Trophoblast cell (in vitro differentiated cells and primary cell): Measurements from ENCODE around the gene BRAF.

Experiments used
- DNase-seq, 2 donors: peaks; one replicate each; pipeline ENCODE4 v3.0.0-alpha.2; 2016
- H2AFZ ChIP-seq: 2 replicates; pipeline ENCODE4 v1.6.1; 2013; ENCODE audit warnings: low read length, moderate library complexity, mild to moderate bottlenecking; ENCODE audit not compliant: insufficient read depth, poor library complexity
- H2AK5ac ChIP-seq: 2 replicates; pipeline ENCODE4 v1.6.1; 2013; ENCODE audit warnings: mild to moderate bottlenecking, low read length
- H2BK120ac ChIP-seq: 2 replicates; pipeline ENCODE4 v1.6.1; 2013; ENCODE audit warnings: low read length, mild to moderate bottlenecking, moderate library complexity; ENCODE audit not compliant: insufficient read depth, poor library complexity
- H2BK12ac ChIP-seq: 2 replicates; pipeline ENCODE4 v1.6.1; 2013; ENCODE audit warnings: mild to moderate bottlenecking, low read length, moderate library complexity
- H2BK5ac ChIP-seq: 2 replicates; pipeline ENCODE4 v1.6.1; 2013; ENCODE audit warnings: low read length, low read depth, moderate library complexity, mild to moderate bottlenecking; ENCODE audit not compliant: poor library complexity
- H3K14ac ChIP-seq: 2 replicates; pipeline ENCODE4 v1.6.1; 2013; ENCODE audit warnings: mild to moderate bottlenecking, low read length
- H3K18ac ChIP-seq: 2 replicates; pipeline ENCODE4 v1.6.1; 2013; ENCODE audit warnings: mild to moderate bottlenecking, low read length
- H3K23ac ChIP-seq: 2 replicates; pipeline ENCODE4 v1.6.1; 2013; ENCODE audit warnings: low read length
- H3K27ac ChIP-seq: 2 replicates; pipeline ENCODE4 v1.5.1; 2013; ENCODE audit warnings: low read depth, mild to moderate bottlenecking, inconsistent platforms, low read length, moderate library complexity
- H3K27me3 ChIP-seq: 2 replicates; pipeline ENCODE4 v1.6.1; 2013; ENCODE audit warnings: inconsistent platforms, mild to moderate bottlenecking, low read length, moderate library complexity; ENCODE audit not compliant: insufficient read depth
- H3K36me3 ChIP-seq, 2 experiments: 1 replicate in 1 of 2; 2 replicates in 1 of 2; pipeline ENCODE4 v1.6.1; 2013; ENCODE audit warnings: low read length in 2 of 2, mild to moderate bottlenecking in 2 of 2, moderate library complexity in 1 of 2; ENCODE audit not compliant: insufficient read depth in 2 of 2, control insufficient read depth in 1 of 2
- H3K4ac ChIP-seq: 2 replicates; pipeline ENCODE4 v1.6.1; 2013; ENCODE audit warnings: low read depth, mild to moderate bottlenecking, low read length, moderate library complexity
- H3K4me1 ChIP-seq, 2 experiments: 1 replicate in 1 of 2; 2 replicates in 1 of 2; pipeline ENCODE4 v1.6.1; 2013; ENCODE audit warnings: low read length in 2 of 2, mild to moderate bottlenecking in 2 of 2, moderate library complexity in 1 of 2; ENCODE audit not compliant: insufficient read depth in 2 of 2, control insufficient read depth in 1 of 2
- H3K4me2 ChIP-seq: 2 replicates; pipeline ENCODE4 v1.6.1; 2013; ENCODE audit warnings: inconsistent platforms, mild to moderate bottlenecking, low read length, moderate library complexity
- H3K4me3 ChIP-seq: 2 replicates; pipeline ENCODE4 v1.5.1; 2013; ENCODE audit warnings: mild to moderate bottlenecking, low read depth, low read length, inconsistent platforms
- H3K79me1 ChIP-seq: one replicate; pipeline ENCODE4 v1.6.1; 2013; ENCODE audit warnings: low read length
- H3K79me2 ChIP-seq: 2 replicates; pipeline ENCODE4 v1.6.1; 2013; ENCODE audit warnings: low read length, mild to moderate bottlenecking; ENCODE audit not compliant: control insufficient read depth, insufficient read depth, poor library complexity
- H3K9ac ChIP-seq: 2 replicates; pipeline ENCODE4 v1.6.1; 2013; ENCODE audit warnings: mild to moderate bottlenecking, low read length
- H3K9me3 ChIP-seq: 2 replicates; pipeline ENCODE4 v1.6.1; 2013; ENCODE audit warnings: low read depth, mild to moderate bottlenecking, control low read depth, inconsistent platforms, low read length; ENCODE audit not compliant: insufficient read depth
- H4K12ac ChIP-seq: 2 replicates; pipeline ENCODE4 v1.6.1; 2013; ENCODE audit warnings: low read depth, mild to moderate bottlenecking, low read length, moderate library complexity
- H4K8ac ChIP-seq: 2 replicates; pipeline ENCODE4 v1.6.1; 2013; ENCODE audit warnings: low read depth, mild to moderate bottlenecking, low read length, moderate library complexity
- H4K91ac ChIP-seq: one replicate; pipeline ENCODE4 v1.6.1; 2013; ENCODE audit warnings: low read depth, mild to moderate bottlenecking, low read length, moderate library complexity
- WGBS: extraction: QIAGEN DNeasy Blood & Tissue Kit; methylation state at CpG from one replicate; pipeline ENCODE4 v1.1.7; 2013; ENCODE audit warnings: missing lambda C conversion rate; ENCODE audit not compliant: insufficient read length, insufficient coverage; ENCODE audit errors: extremely low coverage; 5-methylcytosine and 5-hydroxymethylcytosine counted together

BRAF gene

DNA sequence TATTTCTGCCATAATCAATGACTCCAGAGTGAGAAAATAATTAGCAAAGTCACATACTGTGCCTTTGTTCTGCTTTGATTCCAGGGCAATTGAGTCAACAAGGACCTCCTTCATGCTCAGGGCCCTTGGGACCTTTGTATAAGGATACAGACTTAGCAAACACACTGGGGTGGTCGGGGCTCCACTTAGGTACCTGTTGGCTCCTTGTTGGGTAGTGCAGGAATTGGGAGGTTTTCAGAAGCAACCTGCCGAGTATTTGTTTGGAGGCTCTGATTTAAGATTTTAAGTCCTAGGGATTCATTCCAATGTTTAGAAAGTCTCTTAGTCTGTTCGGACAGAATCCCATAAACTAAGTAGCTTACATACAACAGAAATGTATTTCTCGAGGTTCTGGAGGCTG, 249.0 kb downstream of the BRAF start:
- Histone ChIP-seq H3K14ac (no peak overlapping the region), H3K36me3 (peaks cover 4 to 9% of the 10 kb centered on the region in 2 experiments), H2BK12ac (no peak overlapping the region), H3K79me2 (peaks cover 4% of the 10 kb centered on the region), H3K27ac (no peak overlapping the region), H3K23ac (no peak overlapping the region), H2BK120ac (no peak overlapping the region), H3K4me1 (peaks cover 2 to 5% of the 10 kb centered on the region in 2 experiments), H3K27me3 (no peaks in the 10 kb centered on the region), H3K4ac (no peak overlapping the region), H4K12ac (no peak overlapping the region), H4K91ac (no peak overlapping the region), H2AFZ (no peak overlapping the region), H3K9me3 (no peaks in the 10 kb centered on the region), H3K4me2 (no peak overlapping the region), H3K18ac (no peak overlapping the region), H3K4me3 (no peak overlapping the region), H2BK5ac (no peak overlapping the region), H4K8ac (no peak overlapping the region), H2AK5ac (no peak overlapping the region), H3K79me1 (peaks cover 6% of the 10 kb centered on the region), H3K9ac (no peak overlapping the region)
- no CpG with 5 or more reads among the region's 4 CpGs for WGBS
- no peak for DNase-seq

GRCh38 chr7:140674899-140675701, 249.6 kb downstream of the BRAF start:
- Histone ChIP-seq H3K9ac (no peak overlapping the region), H3K4me1 (peaks cover 2 to 5% of the 10 kb centered on the region in 2 experiments), H4K12ac (no peak overlapping the region), H3K27ac (no peak overlapping the region), H3K9me3 (no peaks in the 10 kb centered on the region), H2BK5ac (no peak overlapping the region), H2BK12ac (no peak overlapping the region), H3K4ac (no peak overlapping the region), H4K91ac (no peak overlapping the region), H2AK5ac (no peak overlapping the region), H3K4me3 (no peak overlapping the region), H4K8ac (no peak overlapping the region), H3K18ac (no peak overlapping the region), H3K4me2 (no peak overlapping the region), H2BK120ac (no peak overlapping the region), H3K23ac (no peak overlapping the region), H2AFZ (no peak overlapping the region), H3K27me3 (no peaks in the 10 kb centered on the region), H3K79me1 (peaks cover 6% of the 10 kb centered on the region), H3K36me3 (peaks cover 4 to 7% of the 10 kb centered on the region in 2 experiments), H3K79me2 (peaks cover 4% of the 10 kb centered on the region), H3K14ac (no peak overlapping the region)
- WGBS: no CpG with 5 or more reads among the region's 8 CpGs
- DNase-seq: peak in 1 of 2 donors; percentile 34

GRCh38 chr7:140674356-140674800, 250.4 kb downstream of the BRAF start:
- Histone ChIP-seq H2BK120ac (no peak overlapping the region), H3K18ac (no peak overlapping the region), H4K12ac (no peak overlapping the region), H3K27ac (no peak overlapping the region), H2AK5ac (no peak overlapping the region), H3K9me3 (no peaks in the 10 kb centered on the region), H3K4me3 (no peak overlapping the region), H3K27me3 (no peaks in the 10 kb centered on the region), H3K4me1 (peaks cover 2 to 5% of the 10 kb centered on the region in 2 experiments), H3K9ac (no peak overlapping the region), H4K8ac (no peak overlapping the region), H4K91ac (no peak overlapping the region), H3K4ac (no peak overlapping the region), H2BK12ac (no peak overlapping the region), H2AFZ (no peak overlapping the region), H3K23ac (no peak overlapping the region), H3K14ac (no peak overlapping the region), H2BK5ac (no peak overlapping the region), H3K4me2 (no peak overlapping the region), H3K79me1 (peaks cover 6% of the 10 kb centered on the region), H3K36me3 (peaks cover 4 to 5% of the 10 kb centered on the region in 2 experiments), H3K79me2 (peaks cover 4% of the 10 kb centered on the region)
- no CpG with 5 or more reads among the region's 5 CpGs for WGBS
- DNase-seq: peak in 1 of 2 donors; percentile 25

GRCh38 chr7:140673774-140674155, 251.0 kb downstream of the BRAF start:
- no peak overlapping the region for H3K27ac ChIP-seq

More at GRCh38 chr7:140673774-140674155, 251.0 kb downstream of the BRAF start:
- Histone ChIP-seq H3K4me2 (peak overlapping the region; percentile 97), H3K9me3 (no peaks in the 10 kb centered on the region), H2BK5ac (no peak overlapping the region), H2BK12ac (no peak overlapping the region), H3K4me1 (peaks cover 2 to 5% of the 10 kb centered on the region in 2 experiments), H3K23ac (no peak overlapping the region), H3K27me3 (no peaks in the 10 kb centered on the region), H2AK5ac (no peak overlapping the region), H3K4me3 (peak overlapping the region; percentile 79), H4K12ac (no peak overlapping the region), H3K36me3 (no peaks in the 10 kb centered on the region), H2BK120ac (no peak overlapping the region), H3K14ac (peak overlapping the region; percentile 38), H3K79me1 (peaks cover 6% of the 10 kb centered on the region), H2AFZ (no peak overlapping the region), H3K18ac (peak overlapping the region; percentile 25), H4K8ac (no peak overlapping the region), H3K9ac (no peak overlapping the region), H3K79me2 (peaks cover 4% of the 10 kb centered on the region), H4K91ac (peak overlapping the region; percentile 58), H3K4ac (no peak overlapping the region)
- no peak for DNase-seq
- WGBS: no CpG with 5 or more reads among the region's 18 CpGs
